GM19397 (cell line): ENCODE measurements around the gene TAF7.
A peak's percentile ranks its signal among the peaks of the same experiment; 100 is the strongest.
"Not testable (repeated sequence)": the region's sequence is repeated elsewhere in the genome, so short reads cannot be mapped to it uniquely, and the experiment has no call there.

Source experiments
- ATAC-seq: cut with Tn5 transposase; IDR thresholded peaks from one replicate; pipeline ENCODE4 v1.9.1; 2021; ENCODE audit warnings: mild to moderate bottlenecking, moderate library complexity; ENCODE audit not compliant: unreplicated experiment

Gene TAF7

DNA sequence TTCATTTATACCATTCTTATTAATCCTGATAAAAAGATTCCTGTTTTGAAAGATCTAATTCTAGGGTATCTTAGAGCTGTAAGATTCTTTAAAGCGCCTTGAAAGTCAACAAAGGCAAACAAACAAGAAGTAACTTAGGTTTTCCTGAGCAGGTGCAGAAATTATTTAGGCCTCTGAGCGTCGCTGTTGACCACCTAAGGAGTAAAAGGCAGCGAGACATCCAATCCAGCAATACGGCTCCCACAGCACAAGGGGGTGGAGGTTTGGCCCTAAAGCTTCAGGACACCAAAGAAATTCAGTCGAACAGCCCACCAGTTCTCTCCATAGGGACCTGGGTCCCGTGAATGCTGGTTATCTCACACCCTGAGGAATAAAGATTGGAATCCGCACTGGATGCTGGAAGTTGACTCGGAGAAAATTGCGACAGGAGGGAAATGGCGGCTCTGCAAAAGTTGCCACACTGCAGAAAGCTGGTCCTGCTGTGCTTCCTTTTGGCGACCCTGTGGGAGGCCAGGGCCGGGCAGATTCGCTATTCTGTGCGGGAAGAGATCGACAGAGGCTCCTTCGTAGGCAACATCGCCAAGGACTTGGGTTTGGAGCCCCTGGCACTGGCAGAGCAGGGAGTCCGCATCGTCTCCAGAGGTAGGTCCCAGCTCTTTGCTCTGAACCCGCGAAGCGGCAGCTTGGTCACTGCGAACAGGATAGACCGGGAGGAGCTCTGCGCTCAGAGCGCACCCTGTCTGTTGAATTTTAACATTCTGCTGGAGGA, 18.1 kb upstream of the TAF7 start, which contains the start of gene PCDHGA2:
PCDHGA2 (plus strand) TSS at position 223 of the 769 bp plus-strand sequence.
- ATAC-seq, result no peak

DNA sequence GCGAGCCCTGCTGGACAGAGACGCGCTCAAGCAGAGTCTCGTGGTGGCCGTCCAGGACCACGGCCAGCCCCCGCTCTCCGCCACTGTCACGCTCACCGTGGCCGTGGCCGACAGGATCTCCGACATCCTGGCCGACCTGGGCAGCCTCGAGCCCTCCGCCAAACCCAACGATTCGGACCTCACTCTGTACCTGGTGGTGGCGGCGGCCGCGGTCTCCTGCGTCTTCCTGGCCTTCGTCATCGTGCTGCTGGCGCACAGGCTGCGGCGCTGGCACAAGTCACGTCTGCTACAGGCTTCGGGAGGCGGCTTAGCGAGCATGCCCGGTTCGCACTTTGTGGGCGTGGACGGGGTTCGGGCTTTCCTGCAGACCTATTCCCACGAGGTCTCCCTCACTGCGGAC, 12.0 kb upstream of the TAF7 start:
- not testable (repeated sequence) for ATAC-seq

DNA sequence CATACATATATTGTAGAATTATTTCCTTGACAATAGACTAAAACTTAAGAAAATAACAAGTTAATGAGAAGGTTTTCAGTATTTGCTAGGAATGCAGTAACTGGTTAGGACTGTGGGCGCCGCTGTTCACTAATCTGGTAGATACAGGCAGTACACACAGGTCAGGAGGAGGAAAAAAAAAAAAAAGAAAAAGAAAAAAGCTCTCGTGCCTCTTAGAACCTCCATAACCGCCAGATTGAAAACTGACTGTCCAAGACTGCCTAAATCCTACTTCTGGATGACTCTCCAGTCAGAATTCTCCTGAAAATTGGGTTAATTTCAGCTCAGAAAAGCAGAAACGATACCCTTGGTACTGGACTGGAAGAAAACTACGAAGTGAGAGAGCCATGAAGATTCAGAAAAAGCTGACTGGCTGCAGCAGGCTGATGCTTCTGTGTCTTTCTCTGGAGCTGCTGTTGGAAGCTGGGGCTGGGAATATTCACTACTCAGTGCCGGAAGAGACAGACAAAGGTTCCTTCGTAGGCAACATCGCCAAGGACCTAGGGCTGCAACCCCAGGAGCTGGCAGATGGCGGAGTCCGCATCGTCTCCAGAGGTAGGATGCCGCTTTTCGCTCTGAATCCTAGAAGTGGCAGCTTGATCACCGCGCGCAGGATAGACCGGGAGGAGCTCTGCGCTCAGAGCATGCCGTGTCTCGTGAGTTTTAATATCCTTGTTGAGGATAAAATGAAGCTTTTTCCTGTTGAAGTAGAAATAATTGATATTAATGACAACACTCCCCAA, 9.9 kb upstream of the TAF7 start, which contains the start of gene PCDHGA1:
PCDHGA1 (plus strand) TSS at position 216 of the 782 bp plus-strand sequence.
- ATAC-seq, result no peak

GRCh38 chr5:141328231-141328630, 7.6 kb upstream of the TAF7 start:
- no peak for ATAC-seq

GRCh38 chr5:141326088-141326854, 5.7 kb upstream of the TAF7 start:
- ATAC-seq, result peak; percentile 81

- ATAC-seq, result no peak
These were observed 1.7 kb upstream of the TAF7 start for GRCh38 chr5:141322261-141322660.

- no peak for ATAC-seq
These were observed 885 bp downstream of the TAF7 start for GRCh38 chr5:141319699-141320098.

DNA sequence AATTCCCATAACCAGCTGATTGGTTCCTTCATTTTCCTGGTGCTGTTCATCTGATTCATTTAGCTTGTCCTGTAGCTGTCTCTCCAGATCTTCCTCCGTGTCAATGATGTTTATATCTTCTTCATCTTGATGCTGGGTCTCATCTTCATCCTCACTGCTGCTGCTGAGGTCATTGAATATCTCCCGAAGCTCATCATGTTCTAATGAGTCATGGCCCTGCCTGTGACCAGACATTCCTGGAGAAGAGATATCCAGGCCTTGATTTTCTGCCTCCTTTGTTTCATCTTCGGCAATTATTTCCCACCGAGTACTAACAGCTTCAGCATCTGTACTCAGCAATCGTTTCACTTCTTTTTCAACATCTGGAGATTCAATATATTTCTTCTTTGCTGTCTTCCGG, 1.4 kb downstream of the TAF7 start:
- ATAC-seq, result no peak

GRCh38 chr5:141316963-141317362, 3.6 kb downstream of the TAF7 start:
- not testable (repeated sequence) for ATAC-seq

DNA sequence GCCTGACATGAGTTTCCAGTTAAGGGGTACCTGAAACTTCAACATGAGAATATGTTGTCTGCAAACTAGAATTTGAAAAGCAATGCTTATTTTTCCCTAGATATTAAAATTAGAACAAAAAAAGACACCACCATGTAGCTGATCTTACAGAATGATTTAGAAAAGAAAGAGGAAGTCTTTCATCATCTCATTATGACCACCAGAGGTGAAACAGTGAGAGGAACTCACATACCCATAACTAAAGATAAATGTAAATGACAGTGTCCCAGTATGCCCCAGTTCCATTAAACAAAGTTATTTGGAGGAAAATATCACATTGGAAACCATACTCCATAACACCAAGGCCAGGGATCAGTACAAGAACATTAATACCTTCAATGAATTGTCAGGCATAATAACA, 6.9 kb downstream of the TAF7 start:
- no peak for ATAC-seq

DNA sequence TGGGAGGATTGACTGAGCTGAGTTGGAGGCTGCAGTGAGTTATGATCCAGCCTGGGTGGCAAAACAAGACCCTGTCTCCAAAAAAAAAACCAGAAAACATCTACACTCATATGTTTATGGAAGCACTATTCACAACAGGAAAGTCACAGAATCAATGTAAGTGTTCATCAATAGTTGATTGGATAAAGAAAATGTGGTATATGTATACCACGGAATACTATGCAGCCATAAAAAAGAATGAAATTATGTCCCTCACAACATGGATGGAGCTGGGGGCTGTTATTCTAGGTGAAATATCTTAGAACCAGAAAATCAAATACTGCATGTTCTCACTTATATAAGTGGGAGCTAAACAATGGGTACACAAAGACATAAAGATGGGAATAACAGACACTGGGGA, 14.0 kb downstream of the TAF7 start:
- no peak for ATAC-seq

GRCh38 chr5:141303756-141304155, 16.8 kb downstream of the TAF7 start, which contains the start of gene SLC25A2:
Gene SLC25A2 (minus strand): TSS chr5:141304049. CDS start chr5:141303865, 184 bp downstream.
- no peak for ATAC-seq

GRCh38 chr5:141298376-141298775, 22.2 kb downstream of the TAF7 start:
- ATAC-seq, result no peak

GRCh38 chr5:141272906-141273305, 47.7 kb downstream of the TAF7 start:
- no peak for ATAC-seq

GRCh38 chr5:141269195-141269594, 51.4 kb downstream of the TAF7 start:
- ATAC-seq, result no peak
